ENCODE measurements around the gene TSHZ2.

DNA sequence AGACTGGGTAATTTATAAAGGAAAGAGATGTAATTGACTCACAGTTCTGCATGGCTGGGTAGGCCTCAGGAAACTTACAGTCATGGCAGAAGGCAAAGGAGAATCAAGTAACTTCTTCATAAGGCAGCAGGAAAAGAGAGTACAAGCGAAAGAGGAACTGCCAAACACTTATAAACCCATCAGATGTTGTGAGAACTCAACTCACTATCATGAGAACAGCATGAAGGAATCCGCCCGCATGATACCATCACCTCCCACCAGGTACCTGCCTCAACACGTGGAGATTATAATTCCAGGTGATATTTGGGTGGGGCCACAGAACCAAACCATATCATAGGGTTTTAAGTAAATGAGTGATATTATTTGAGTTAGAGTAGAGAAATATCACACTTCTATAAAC lies 189.3 kb downstream of the TSHZ2 start:
- TF ChIP-seq EZH2 (IDR thresholded peaks at IDR 0.05; ENCODE audit: borderline replicate concordance, insufficient read depth, low read length, poor library complexity, severe bottlenecking): no peak
- no peak for TF ChIP-seq POLR2AphosphoS5 (IDR thresholded peaks at IDR 0.05)
